AG10803 (cell line): ENCODE data around the gene CLPTM1L.

Experiments used
- DNase-seq: peaks from one replicate; pipeline ENCODE4 v3.0.0; 2010; ENCODE audit warnings: low read depth
- H3K4me3 ChIP-seq: 2 replicates; pipeline ENCODE4 v1.5.1; 2011; ENCODE audit warnings: mild to moderate bottlenecking, low read length, control low read depth
- TF ChIP-seq, protein P1 (sequence below): conservative IDR thresholded peaks from 2 replicates; pipeline ENCODE4 v1.5.1; 2011; ENCODE audit warnings: mild to moderate bottlenecking, low read length, control low read depth, inconsistent platforms

Gene CLPTM1L

DNA sequence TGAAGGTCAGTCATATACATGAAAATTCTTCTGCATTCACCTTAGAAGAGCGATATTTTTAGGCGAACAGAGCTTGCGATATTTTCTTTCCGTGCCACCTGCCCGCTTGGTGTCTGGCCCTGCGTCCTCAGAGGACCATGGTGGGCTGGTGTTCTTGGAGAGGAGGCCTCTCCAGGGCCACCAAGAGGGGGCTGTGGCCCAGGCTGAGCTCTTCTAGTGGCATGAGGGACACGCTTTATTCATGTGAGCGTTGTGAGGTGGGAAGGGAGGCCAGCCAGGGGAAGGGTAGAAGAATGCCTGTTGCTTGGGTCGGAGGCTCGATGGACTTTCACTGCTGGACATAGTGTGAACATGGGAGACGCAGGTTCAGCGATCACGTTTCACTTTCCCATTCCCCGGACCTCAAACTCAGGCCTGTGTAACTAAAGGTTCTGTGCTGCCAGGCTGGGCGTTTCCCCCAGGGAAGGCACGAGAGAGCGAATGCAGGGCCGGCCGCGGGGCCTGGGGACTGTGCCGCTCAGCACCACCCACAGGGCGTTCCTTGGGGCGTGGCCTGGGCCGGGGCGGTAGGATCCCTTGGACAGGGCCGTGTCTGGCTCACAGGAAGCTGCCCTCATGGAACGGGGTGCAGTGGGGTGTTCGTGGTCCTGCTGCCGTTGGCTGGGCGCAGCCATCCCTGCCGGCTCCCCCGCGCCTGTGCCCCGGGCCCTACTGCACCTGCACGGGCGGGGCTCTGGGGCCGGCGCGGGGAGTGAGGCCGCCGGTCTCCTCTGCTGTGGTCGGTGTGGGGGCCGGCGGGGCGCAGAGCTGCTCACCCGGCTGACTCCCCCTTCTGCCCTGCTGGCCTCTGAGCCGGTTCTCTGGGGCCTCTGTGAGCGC, 40.7 kb upstream of the CLPTM1L start:
- peak; percentile 40 for DNase-seq
- TF ChIP-seq, protein P1, sequence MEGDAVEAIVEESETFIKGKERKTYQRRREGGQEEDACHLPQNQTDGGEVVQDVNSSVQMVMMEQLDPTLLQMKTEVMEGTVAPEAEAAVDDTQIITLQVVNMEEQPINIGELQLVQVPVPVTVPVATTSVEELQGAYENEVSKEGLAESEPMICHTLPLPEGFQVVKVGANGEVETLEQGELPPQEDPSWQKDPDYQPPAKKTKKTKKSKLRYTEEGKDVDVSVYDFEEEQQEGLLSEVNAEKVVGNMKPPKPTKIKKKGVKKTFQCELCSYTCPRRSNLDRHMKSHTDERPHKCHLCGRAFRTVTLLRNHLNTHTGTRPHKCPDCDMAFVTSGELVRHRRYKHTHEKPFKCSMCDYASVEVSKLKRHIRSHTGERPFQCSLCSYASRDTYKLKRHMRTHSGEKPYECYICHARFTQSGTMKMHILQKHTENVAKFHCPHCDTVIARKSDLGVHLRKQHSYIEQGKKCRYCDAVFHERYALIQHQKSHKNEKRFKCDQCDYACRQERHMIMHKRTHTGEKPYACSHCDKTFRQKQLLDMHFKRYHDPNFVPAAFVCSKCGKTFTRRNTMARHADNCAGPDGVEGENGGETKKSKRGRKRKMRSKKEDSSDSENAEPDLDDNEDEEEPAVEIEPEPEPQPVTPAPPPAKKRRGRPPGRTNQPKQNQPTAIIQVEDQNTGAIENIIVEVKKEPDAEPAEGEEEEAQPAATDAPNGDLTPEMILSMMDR: no peak

DNA sequence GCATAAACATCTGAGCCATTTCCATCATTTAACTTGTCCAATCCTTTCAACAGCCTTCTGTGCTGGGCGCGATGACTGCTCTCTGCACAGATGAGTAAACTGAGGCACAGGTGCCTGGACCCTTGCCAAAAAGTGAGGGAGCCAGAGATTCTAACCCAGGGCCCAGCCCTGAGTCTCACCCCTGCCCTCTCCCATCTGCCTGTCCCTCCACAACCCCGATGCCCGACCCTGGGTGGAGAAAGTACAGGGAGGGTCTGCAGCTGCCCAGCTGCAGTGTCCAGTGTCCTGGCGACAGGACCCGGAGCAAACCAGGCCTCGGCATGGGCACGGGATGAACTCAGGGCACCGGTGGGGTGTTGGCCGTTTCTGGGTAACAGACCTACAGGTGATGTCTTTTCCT, 39.6 kb upstream of the CLPTM1L start:
- TF ChIP-seq, protein P1: no peak
- no peak for DNase-seq
- H3K4me3 ChIP-seq: no peak overlapping the region

More for the DNA sequence above, 40.7 kb upstream of the CLPTM1L start:
- H3K4me3 ChIP-seq: peak overlapping the region; percentile 61

DNA sequence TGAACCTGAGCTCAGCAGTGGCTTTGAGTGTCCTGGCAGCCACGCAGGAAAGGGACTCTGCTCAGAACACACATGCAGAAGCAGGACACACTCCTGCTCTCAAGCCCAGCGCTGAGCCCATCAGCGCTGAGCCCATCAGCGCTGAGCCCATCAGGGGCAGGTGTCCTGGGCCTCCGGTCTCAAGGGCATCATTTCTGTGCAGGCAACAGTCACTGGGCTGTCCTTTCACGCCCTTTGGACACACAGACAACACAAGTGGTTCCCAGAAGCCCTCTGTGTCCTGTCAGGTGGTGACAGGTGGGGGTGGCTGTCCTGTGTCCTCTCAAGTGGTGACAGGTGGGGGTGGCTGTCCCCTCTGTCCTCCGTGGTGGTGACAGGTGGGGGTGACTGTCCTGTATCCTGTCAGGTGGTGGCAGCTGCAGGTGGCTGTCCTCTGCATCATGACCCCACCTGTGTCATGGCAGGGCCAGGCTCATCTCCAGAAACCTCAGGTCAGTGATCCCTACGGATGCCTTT, 39.0 kb upstream of the CLPTM1L start:
- DNase-seq: no peak
- H3K4me3 ChIP-seq: no peak overlapping the region
- TF ChIP-seq, protein P1: no peak

DNA sequence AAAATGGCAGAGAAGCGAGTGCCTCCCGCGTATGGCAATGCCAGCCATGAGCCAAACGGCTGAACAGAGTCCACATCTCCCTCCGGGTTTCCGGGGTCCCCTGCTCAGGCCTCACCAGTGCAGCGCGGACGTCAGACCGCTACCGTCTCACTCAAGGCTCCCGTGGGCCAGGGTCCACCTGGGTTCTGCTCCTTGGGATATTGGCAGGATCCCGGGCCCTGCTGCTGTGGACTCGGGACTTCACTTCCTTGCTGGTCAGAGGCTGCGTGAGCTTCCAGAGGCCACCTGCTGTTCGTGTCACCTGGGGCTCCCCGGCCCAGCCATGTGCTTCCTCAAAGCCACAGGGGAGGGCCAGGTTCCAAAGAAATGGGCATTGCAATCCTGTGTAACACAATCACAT, 38.4 kb upstream of the CLPTM1L start:
- DNase-seq: no peak
- TF ChIP-seq, protein P1: no peak
- no peak overlapping the region for H3K4me3 ChIP-seq

GRCh38 chr5:1382248-1382700, 37.4 kb upstream of the CLPTM1L start:
- H3K4me3 ChIP-seq: no peak overlapping the region
- no peak for DNase-seq
- TF ChIP-seq, protein P1: no peak

- TF ChIP-seq, protein P1: no peak
- DNase-seq: no peak
- H3K4me3 ChIP-seq: no peak overlapping the region
These were observed 36.7 kb upstream of the CLPTM1L start for GRCh38 chr5:1381370-1382247.
